Measurements from ENCODE around the gene NUP210.

Gene NUP210

GRCh38 chr3:13376091-13376490, 44.0 kb downstream of the NUP210 start:
- DNase-seq (ENCODE audit: low read depth in 2 of 3, low spot score in 2 of 3), result no peak

- DNase-seq (ENCODE audit: low read depth in 2 of 3, low spot score in 2 of 3), result no peak
Measured at GRCh38 chr3:13375464-13375863, 44.7 kb downstream of the NUP210 start.

DNA sequence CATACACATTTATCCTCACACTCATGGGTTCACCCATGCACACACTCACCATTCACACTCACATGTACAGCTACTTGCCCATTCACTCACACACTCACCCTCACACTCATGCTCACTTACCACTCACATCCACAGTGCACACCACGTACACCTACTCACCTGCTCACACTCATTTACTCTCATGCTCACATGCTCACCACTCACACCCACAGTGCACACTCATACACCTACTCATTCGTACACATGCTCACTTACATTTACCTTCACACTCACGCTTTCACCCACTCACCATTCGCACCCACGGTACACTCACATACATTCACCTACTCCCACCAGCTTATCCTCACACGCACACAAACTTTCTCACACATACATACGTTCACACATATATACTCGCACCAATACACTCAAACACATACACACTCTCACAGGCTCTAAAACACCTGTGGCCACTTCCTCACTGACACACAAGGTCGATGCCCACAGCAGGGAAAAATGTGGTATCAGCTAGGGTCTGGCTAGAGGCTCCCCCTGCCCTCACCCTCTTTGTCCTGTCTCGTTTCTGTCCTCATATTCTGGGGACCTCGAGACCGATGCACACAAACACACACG, 46.0 kb downstream of the NUP210 start:
- DNase-seq (ENCODE audit: low read depth in 2 of 3, low spot score in 2 of 3), result no peak

GRCh38 chr3:13372656-13373055, 47.5 kb downstream of the NUP210 start:
- no peak for DNase-seq (ENCODE audit: low read depth in 2 of 3, low spot score in 2 of 3)

DNA sequence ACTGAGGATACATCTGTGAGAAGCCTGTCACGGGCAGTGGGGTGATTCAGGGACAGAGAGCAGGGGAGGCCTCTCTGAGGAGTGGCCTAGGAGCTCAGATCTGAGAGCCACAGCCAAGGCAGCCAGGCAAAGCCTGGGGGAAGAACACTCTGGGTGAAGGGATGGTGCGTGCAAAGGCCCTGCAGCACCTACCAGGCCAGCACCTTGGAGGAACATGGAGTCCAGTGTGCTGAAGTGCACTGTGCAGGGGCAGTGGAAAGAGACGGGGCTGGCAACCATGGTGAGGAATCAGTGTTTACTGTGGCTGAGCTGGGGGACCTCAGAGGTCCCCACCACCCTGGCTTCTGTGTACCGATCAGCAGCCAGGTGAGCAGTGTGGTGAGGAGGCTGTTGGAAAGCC, 48.0 kb downstream of the NUP210 start:
- no peak for DNase-seq (ENCODE audit: low read depth in 2 of 3, low spot score in 2 of 3)

DNA sequence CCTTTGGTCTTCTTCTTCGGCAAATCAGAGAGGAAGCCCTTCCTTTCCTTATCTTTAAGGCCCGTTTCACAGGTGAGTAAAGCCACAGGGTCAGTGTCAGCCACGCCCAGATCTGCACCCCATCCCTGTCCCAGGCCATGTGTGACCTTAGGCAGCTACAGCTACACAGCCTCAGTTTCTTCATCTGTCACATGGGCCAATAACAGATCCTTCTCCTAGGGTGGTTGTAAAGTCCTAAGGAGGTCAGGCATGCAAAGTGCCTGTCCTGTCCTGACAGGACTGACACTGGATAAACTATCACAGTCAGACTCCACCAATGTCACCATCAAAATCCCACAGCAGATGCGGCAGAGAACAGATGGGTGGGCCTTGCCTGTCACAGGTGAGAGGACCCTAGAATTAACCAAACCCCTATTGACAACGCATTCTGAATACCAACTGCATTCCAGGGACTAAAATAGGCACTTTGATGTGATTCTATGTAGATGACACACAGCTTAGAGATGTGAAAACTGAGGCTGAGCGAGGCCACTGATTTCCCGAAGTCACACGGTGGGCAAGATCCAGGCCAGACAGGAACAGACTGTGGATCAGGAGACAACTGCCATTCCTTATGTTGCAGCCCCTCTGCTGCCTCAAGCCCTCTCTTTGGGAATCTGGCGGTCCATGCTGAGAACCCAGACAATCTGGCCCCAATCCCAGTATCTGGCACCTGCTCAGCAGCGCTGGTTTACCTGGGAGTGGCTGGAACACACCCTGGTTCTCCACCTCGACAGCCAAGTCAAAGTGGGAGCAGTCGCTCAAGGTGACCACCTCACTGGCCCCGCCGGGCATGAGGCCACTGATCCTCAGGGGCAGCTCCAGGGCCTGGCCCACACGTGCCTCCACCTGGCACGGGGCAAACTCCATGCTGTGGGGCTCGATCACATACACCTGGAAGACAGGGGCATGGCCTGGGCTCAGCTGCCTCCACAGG, 48.7 kb downstream of the NUP210 start:
- no peak for DNase-seq (ENCODE audit: low read depth in 2 of 3, low spot score in 2 of 3)

DNA sequence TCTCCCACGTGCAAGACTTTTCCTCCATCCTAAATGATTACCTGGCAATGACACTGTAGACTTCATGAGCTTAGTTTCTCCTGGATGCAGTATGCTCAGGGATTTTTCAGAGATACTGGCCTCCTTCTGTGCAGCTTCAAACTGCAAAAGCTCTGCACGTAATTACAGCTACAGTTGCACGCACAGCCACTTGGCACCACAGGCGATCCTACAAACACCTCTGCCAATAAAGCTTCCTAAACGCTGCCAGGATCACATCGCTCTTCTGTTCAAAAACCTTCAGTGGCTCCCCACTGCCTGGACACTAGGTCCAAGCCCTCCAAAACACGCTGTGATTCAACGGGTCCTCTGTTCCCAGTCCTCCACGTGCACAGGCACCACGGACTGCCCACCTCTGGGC, 49.5 kb downstream of the NUP210 start:
- DNase-seq (ENCODE audit: low read depth in 2 of 3, low spot score in 2 of 3), result no peak

- DNase-seq (ENCODE audit: low read depth in 2 of 3, low spot score in 2 of 3), result no peak
Measured at GRCh38 chr3:13370055-13370454, 50.1 kb downstream of the NUP210 start.

GRCh38 chr3:13368834-13369233, 51.3 kb downstream of the NUP210 start:
- DNase-seq (ENCODE audit: low read depth in 2 of 3, low spot score in 2 of 3), result no peak

DNA sequence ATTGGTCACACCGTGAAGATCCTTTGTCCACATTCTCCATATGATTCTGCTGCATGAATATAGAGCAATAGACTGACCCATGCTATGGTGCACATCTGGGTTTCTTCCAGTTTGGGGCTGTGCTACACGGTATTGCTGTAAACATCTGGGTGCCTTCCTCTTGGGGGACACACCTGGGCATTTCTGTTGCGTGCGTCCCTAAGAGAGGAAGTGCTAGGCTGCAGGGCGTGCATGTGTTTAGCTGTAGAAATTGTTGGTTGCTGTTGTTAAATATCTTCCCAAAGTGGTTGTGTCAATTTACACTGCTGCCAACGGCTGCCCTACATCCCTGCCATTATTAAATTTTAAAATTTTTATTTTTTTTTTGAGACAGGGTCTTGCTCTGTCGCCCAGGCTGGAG, 52.4 kb downstream of the NUP210 start:
- no peak for DNase-seq (ENCODE audit: low read depth in 2 of 3, low spot score in 2 of 3)

- DNase-seq (ENCODE audit: low read depth in 2 of 3, low spot score in 2 of 3), result no peak
Measured at GRCh38 chr3:13365390-13366379, 54.4 kb downstream of the NUP210 start.

DNA sequence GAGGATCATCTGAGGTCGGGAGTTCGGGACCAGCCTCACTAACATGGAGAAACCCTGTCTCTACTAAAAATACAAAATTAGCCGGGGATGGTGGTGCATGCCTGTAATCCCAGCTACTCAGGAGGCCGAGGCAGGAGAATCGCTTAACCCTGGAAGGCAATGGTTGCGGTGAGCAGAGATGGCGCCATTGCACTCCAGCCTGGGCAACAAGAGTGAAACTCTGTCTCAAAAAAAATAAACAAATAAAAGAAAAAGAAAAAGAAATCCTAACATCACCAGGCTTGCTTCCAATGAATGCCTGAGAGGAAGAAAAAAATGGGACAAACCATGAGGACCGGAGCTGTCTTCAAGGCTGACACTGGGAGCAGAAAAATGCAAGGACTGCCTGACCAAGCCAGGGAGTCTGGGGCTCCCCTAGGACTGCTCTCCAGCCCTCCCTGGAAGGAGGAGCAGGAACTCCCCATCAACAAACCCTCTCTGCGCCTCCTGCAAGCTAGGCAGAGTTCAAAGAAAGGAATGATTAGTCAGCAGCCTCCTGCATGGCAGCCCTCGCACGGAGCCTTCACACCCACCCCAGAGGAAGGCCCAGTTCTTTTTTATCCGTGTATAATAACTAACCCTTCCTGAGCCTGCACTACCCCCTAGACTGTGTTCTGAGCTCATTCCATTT, 55.4 kb downstream of the NUP210 start:
- no peak for DNase-seq (ENCODE audit: low read depth in 2 of 3, low spot score in 2 of 3)

DNA sequence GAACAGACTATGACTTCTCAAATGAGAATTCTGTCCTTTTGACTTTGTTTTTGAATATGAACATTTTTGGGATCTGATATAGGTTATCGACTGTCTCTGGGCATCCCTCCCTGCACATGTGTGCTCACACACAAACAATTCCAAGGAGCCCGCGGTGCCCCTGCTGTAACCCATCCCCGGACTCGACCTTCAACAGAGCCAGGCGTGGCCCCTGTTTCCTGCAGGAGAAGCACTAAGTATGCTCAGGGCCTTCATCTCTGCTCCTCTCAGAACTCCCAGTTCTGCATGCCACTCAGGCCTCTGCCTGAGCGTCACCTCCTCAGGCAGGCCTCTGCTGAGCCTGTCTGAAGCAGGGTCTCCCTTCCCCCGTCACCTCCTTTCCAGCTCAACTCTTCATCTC, 57.6 kb downstream of the NUP210 start:
- DNase-seq (ENCODE audit: low read depth in 2 of 3, low spot score in 2 of 3), result no peak

GRCh38 chr3:13359916-13360315, 60.2 kb downstream of the NUP210 start:
- no peak for DNase-seq (ENCODE audit: low read depth in 2 of 3, low spot score in 2 of 3)

DNA sequence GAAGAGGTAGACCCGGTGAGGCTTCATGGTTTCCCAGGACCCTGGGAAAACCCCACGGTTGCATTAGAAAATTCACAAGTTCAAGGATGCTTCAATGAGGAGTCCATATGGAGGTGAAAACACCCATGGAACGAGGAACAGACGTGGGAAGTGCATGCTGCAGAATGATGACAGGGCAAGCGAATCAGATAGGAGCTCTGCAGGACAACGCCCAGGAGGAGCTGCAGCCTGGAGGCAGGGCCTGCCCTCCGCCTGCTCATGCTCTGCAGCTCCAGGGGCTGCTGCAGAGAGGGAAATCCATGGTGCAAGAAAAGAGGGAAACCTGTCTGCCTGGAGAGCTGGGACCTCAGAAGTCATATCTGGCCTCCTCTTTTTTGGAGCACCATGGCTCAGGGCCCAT, 61.5 kb downstream of the NUP210 start:
- DNase-seq (ENCODE audit: low read depth in 2 of 3, low spot score in 2 of 3), result no peak

GRCh38 chr3:13358051-13358450, 62.1 kb downstream of the NUP210 start:
- no peak for DNase-seq (ENCODE audit: low read depth in 2 of 3, low spot score in 2 of 3)

- DNase-seq (ENCODE audit: low read depth in 2 of 3, low spot score in 2 of 3), result no peak
Measured at GRCh38 chr3:13357074-13357473, 63.0 kb downstream of the NUP210 start.

GRCh38 chr3:13353936-13354542, 66.1 kb downstream of the NUP210 start:
- no peak for DNase-seq (ENCODE audit: low read depth in 2 of 3, low spot score in 2 of 3)

GRCh38 chr3:13353506-13353905, 66.6 kb downstream of the NUP210 start:
- DNase-seq (ENCODE audit: low read depth in 2 of 3, low spot score in 2 of 3), result no peak

DNA sequence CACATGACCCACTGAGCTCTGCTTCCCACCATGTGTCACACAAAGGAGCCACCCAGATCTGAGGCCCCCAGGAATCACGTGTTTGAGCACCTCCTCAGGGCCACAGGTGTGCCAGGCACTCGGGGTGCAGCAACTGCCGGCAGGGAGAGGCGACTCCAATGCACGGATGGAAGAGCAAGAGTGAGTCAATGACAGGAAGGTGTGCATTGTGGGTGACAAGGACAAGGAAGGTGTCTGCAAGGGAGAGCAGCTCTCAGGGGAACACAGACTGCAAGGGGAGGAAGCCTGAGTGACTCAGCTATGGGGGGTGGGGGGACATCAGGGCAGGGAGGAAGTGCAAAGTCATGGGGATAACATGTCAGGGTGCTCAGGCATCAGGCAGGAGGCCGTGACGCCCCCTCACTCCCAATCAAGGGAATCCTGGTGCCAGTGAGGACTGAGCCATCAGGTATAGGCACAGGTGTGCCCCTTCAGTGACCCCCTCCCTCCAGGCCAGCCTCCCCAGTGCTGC, 67.4 kb downstream of the NUP210 start:
- DNase-seq (ENCODE audit: low read depth in 2 of 3, low spot score in 2 of 3), result no peak
